Stimulated activated naive B cell treated with anti-CD40 and anti-IgM and Interleukin-4, amounts not matched to agents 10 μg/mL and 1 μg/mL and 100 μg/mL, for 72 hours (primary cell): ENCODE data around the gene C1QTNF2.

Experiments used
- ATAC-seq, 2 donors: fragments of 150-1000 bp; cut with Tn5 transposase; replicated peaks; 2 replicates each; pipeline ENCODE4 v1.10.0; 2021; ENCODE audit warnings: moderate library complexity in 1 of 2
- DNase-seq: peaks from one replicate; pipeline ENCODE4 v3.0.0; 2021
- H3K27ac Mint-ChIP-seq: one replicate; pipeline ENCODE4 v1.8.0; 2022; ENCODE audit warnings: mild to moderate bottlenecking, mixed read lengths
- H3K27me3 Mint-ChIP-seq, 2 donors: one replicate each; pipeline ENCODE4 v1.8.0; 2022; ENCODE audit warnings: mixed read lengths in 2 of 2
- H3K36me3 Mint-ChIP-seq, 2 donors: one replicate each; pipeline ENCODE4 v1.8.0; 2022; ENCODE audit warnings: mixed read lengths in 2 of 2, mild to moderate bottlenecking in 1 of 2
- H3K4me1 Mint-ChIP-seq, 2 donors: one replicate each; pipeline ENCODE4 v1.8.0; 2022; ENCODE audit warnings: mixed read lengths in 2 of 2, mild to moderate bottlenecking in 1 of 2
- H3K4me3 Mint-ChIP-seq, 2 donors: one replicate each; pipeline ENCODE4 v1.8.0; 2022; ENCODE audit warnings: mild to moderate bottlenecking in 2 of 2, mixed read lengths in 2 of 2, moderate library complexity in 1 of 2
- H3K9me3 Mint-ChIP-seq, 2 donors: one replicate each; pipeline ENCODE4 v1.8.0; 2022; ENCODE audit warnings: mixed read lengths in 2 of 2, mild to moderate bottlenecking in 1 of 2

Gene C1QTNF2

DNA sequence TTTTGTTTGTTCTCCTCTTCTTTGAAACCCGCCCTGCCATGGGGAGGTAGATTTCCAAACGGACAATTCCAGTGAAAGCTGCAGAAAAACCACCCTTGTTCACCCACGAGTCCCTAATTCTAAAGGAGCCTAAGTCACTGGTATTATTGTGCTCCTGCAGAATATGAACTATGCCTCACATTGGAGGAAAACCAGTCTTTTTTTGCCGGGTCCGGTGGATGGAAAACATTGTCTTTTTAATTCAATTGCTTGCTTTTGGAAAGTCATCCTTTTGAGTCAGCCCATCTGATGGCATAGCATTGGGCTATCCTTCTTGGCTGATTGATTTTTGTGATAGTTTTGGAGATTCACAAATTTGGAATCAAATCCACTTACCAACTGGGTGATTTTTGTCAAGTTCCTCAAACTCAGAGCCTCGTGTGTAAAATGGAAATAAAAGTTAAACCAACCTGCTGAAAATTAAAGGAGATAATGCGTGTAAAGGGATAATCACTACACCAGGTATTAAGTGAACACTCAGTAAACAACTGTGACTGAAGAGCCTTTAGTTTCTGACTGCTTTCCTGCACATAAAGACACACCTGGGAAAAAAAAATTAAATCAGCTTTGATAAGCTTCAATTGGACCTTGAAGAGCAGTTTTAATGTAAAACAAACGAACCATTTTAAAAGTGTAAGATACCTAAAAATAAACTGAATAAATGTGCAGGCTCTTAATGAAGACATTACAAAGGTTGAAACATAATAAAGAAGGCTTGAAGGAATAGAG lies 57.3 kb downstream of the C1QTNF2 start:
- Mint-ChIP-seq H3K36me3 (peaks cover 0 to 4% of the 10 kb centered on the region in 2 donors), H3K4me1 (peaks cover 13 to 14% of the 10 kb centered on the region in 2 donors), H3K4me3 (peak overlapping the region; percentile 79 to 89), H3K27me3 (peaks cover 57 to 73% of the 10 kb centered on the region in 2 donors), H3K9me3 (no peaks in the 10 kb centered on the region), H3K27ac (no peak overlapping the region)
- ATAC-seq (no peak), DNase-seq (no peak)

DNA sequence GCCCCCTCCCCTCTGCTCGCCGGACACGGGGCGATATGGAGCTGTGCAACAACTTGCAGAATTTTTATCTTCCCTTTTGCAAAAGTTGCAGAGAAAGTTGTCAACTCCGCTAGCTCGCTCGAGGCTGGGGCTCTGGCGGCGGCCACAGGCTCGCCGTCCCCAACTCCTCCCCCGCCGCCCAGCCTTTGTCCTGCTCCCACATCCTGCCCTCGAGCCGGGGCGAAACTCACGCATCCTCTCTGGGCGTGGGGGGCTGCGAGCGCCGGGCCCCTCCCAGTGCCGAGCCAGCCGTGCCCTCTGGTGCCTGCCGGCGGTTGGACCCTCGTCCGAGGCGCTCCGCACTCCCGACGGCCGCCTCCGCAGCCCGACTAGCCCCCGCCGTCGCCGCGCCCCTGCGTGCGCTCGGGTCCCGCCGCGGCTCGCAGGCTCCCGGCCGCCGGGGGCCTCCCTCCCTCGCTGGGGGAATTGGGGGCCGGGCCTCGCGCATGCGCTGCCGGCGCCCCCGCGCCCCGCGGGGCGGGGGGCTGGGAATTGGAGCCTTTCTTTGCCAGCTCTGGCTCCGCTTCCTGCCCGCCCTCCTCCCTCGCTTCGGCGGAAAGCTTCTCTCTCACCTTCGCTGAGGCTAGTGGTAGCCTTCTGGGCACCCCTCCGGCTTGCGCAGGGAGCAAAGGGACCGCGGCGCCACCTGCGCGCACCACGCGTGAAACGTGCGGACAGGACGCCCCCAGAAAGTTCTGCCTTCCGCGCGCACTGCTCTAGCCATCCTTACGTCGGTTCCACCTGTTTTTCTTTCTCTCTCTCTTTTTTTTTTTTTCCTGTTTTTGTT lies 58.1 kb downstream of the C1QTNF2 start, which contains the start of gene CCNJL:
Gene CCNJL, minus strand, starts transcription at position 431 of the 826 bp plus-strand sequence. CDS start 641 bp downstream, outside the sequence.
- H3K4me3 Mint-ChIP-seq, result peak within 1 kb of the TSS; percentile 79 to 89
- H3K4me1 Mint-ChIP-seq, result peaks cover 13 to 14% of the 10 kb centered on the region in 2 donors
- H3K9me3 Mint-ChIP-seq, result no peaks in the 10 kb centered on the region
- DNase-seq (no peak), ATAC-seq (peak; percentile 57 to 66)
- H3K36me3 Mint-ChIP-seq, result peaks cover 0 to 4% of the 10 kb centered on the region in 2 donors
- no peak within 1 kb of the TSS for H3K27ac Mint-ChIP-seq
- H3K27me3 Mint-ChIP-seq, result peaks cover 57 to 69% of the 10 kb centered on the region in 2 donors

- peaks cover 0 to 4% of the 10 kb centered on the region in 2 donors for H3K36me3 Mint-ChIP-seq
- no peaks in the 10 kb centered on the region for H3K9me3 Mint-ChIP-seq
- ATAC-seq, result peak; percentile 41 to 47
- H3K4me3 Mint-ChIP-seq, result peak overlapping the region; percentile 68 to 81
- DNase-seq, result no peak
- peaks cover 53 to 67% of the 10 kb centered on the region in 2 donors for H3K27me3 Mint-ChIP-seq
- H3K4me1 Mint-ChIP-seq, result peaks cover 13 to 14% of the 10 kb centered on the region in 2 donors
- no peak overlapping the region for H3K27ac Mint-ChIP-seq
These were observed 58.8 kb downstream of the C1QTNF2 start for GRCh38 chr5:160311491-160312133.

DNA sequence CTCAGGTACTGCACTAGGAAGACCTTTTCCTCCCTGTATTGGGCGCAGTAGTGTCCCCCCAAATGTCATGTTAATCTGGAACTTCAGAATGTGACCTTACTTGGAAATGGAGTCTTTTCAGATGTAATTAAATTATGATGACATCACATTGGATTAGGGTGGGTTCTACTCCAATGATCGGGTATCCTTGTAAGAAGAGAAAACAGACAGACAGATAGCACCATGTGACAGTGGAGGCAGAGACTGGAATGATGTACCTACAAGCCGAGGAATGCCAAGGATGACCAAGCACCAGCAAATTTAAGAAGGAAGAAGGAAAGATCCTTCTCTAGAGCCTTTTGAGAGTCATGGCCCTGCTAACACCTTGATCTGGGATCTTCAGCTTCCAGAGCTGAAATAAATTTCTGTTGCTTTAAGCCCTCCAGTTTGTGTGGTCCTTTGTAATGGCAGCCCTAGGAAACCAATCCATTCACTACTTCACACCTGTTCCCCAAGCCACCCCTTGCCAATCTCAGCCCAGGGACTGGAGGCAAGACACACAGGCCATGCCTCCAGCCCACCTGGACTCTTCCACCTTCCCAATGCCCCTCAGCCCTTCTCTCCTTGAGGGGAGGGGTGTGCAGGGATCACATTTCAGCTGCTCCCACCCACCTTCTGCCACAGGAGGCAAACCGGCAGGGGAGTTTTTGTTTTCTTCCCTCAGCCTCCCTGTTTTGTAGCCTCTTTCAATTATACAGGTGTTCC lies 59.7 kb downstream of the C1QTNF2 start:
- peaks cover 0 to 4% of the 10 kb centered on the region in 2 donors for H3K36me3 Mint-ChIP-seq
- H3K9me3 Mint-ChIP-seq, result no peaks in the 10 kb centered on the region
- H3K4me3 Mint-ChIP-seq, result no peak overlapping the region
- H3K4me1 Mint-ChIP-seq, result peaks cover 11 to 14% of the 10 kb centered on the region in 2 donors
- H3K27ac Mint-ChIP-seq, result no peak overlapping the region
- no peak for ATAC-seq
- no peak for DNase-seq
- H3K27me3 Mint-ChIP-seq, result peaks cover 48 to 59% of the 10 kb centered on the region in 2 donors

GRCh38 chr5:160310140-160310539 lies 60.3 kb downstream of the C1QTNF2 start:
- no peaks in the 10 kb centered on the region for H3K9me3 Mint-ChIP-seq
- peaks cover 0 to 4% of the 10 kb centered on the region in 2 donors for H3K36me3 Mint-ChIP-seq
- ATAC-seq (no peak), DNase-seq (no peak)
- peaks cover 11 to 14% of the 10 kb centered on the region in 2 donors for H3K4me1 Mint-ChIP-seq
- no peak overlapping the region for H3K27ac Mint-ChIP-seq
- H3K4me3 Mint-ChIP-seq, result no peak overlapping the region
- H3K27me3 Mint-ChIP-seq, result peaks cover 48 to 59% of the 10 kb centered on the region in 2 donors

- ATAC-seq, result no peak
- Mint-ChIP-seq H3K36me3 (no peaks in the 10 kb centered on the region), H3K27ac (no peak overlapping the region), H3K4me1 (peaks cover 3 to 5% of the 10 kb centered on the region in 2 donors), H3K9me3 (no peaks in the 10 kb centered on the region), H3K27me3 (peaks cover 25 to 30% of the 10 kb centered on the region in 2 donors), H3K4me3 (no peak overlapping the region)
- no peak for DNase-seq
These were observed 63.7 kb downstream of the C1QTNF2 start for GRCh38 chr5:160306696-160307095.

GRCh38 chr5:160305319-160305718 lies 65.1 kb downstream of the C1QTNF2 start:
- Mint-ChIP-seq H3K9me3 (no peaks in the 10 kb centered on the region), H3K4me3 (no peak overlapping the region), H3K4me1 (no peaks in the 10 kb centered on the region), H3K27me3 (peaks cover 12 to 17% of the 10 kb centered on the region in 2 donors), H3K27ac (no peak overlapping the region), H3K36me3 (no peaks in the 10 kb centered on the region)
- DNase-seq, result no peak
- no peak for ATAC-seq

- no peak for DNase-seq
- H3K4me3 Mint-ChIP-seq, result no peak overlapping the region
- H3K36me3 Mint-ChIP-seq, result no peaks in the 10 kb centered on the region
- no peak for ATAC-seq
- no peaks in the 10 kb centered on the region for H3K9me3 Mint-ChIP-seq
- no peaks in the 10 kb centered on the region for H3K4me1 Mint-ChIP-seq
- no peak overlapping the region for H3K27ac Mint-ChIP-seq
- H3K27me3 Mint-ChIP-seq, result peaks cover 3 to 8% of the 10 kb centered on the region in 2 donors
These were observed 66.7 kb downstream of the C1QTNF2 start for GRCh38 chr5:160303690-160304089.

- no peaks in the 10 kb centered on the region for H3K27me3 Mint-ChIP-seq
- no peak for DNase-seq
- ATAC-seq, result no peak
- no peak overlapping the region for H3K27ac Mint-ChIP-seq
- H3K4me3 Mint-ChIP-seq, result no peak overlapping the region
- no peaks in the 10 kb centered on the region for H3K4me1 Mint-ChIP-seq
- H3K36me3 Mint-ChIP-seq, result no peaks in the 10 kb centered on the region
- H3K9me3 Mint-ChIP-seq, result no peaks in the 10 kb centered on the region
These were observed 72.2 kb downstream of the C1QTNF2 start for GRCh38 chr5:160298189-160298588.

GRCh38 chr5:160297776-160298175 lies 72.7 kb downstream of the C1QTNF2 start:
- ATAC-seq (no peak), DNase-seq (no peak)
- no peak overlapping the region for H3K4me3 Mint-ChIP-seq

More at GRCh38 chr5:160297776-160298175, 72.7 kb downstream of the C1QTNF2 start:
- Mint-ChIP-seq H3K9me3 (no peaks in the 10 kb centered on the region), H3K27me3 (no peaks in the 10 kb centered on the region), H3K27ac (no peak overlapping the region), H3K36me3 (no peaks in the 10 kb centered on the region), H3K4me1 (no peaks in the 10 kb centered on the region)
